PC-3 (cell line): ENCODE data around the gene SLC16A7. TPM values are rescaled to one million over a fixed set of nuclear protein-coding genes. Genes with fewer than 3 reads are reported as not detected.

ENCODE experiments used
- ATAC-seq: fragments of 200-7000 bp; cut with Tn5 transposase; 2 replicates; pipeline ENCODE4 v1.9.1; 2020; ENCODE audit warnings: mild to moderate bottlenecking, moderate library complexity
- BruUV-seq: library from RNA; stranded (reverse); fragments of 400-500 nt; replicated peaks from 2 replicates; lab custom pipeline; 2021; lab: Mats Ljungman, UMichigan
- CTCF ChIA-PET: fragments of 300-600 bp; sonication (Branson Sonifier 250); formaldehyde crosslinking; loops from one replicate; lab custom pipeline; 2022; ENCODE audit warnings: antibody characterized with exemption; lab: Charles Lee
- POLR2A ChIA-PET: fragments of 300-600 bp; sonication (Branson Sonifier 250); formaldehyde crosslinking; loops from one replicate; lab custom pipeline; 2022; ENCODE audit warnings: antibody characterized with exemption; ENCODE audit not compliant: unreplicated experiment; lab: Charles Lee
- DNase-seq: peaks from one replicate; pipeline ENCODE4 v3.0.0-alpha.2; 2015
- H2AFZ ChIP-seq: fragments of 300-600 bp; sonication (generic); 2 replicates; pipeline ENCODE4 v1.6.0; 2016; ENCODE audit warnings: antibody characterized with exemption, low read length
- H3F3A ChIP-seq: fragments of 300-600 bp; sonication (generic); one replicate; pipeline ENCODE4 v1.6.0; 2017; ENCODE audit warnings: antibody characterized with exemption, low read length, control low read depth, mild to moderate bottlenecking; ENCODE audit not compliant: unreplicated experiment
- H3K27ac ChIP-seq: fragments of 300-600 bp; sonication (generic); 2 replicates; pipeline ENCODE4 v1.5.1; 2016; ENCODE audit warnings: mild to moderate bottlenecking, low read length
- H3K27me3 ChIP-seq: fragments of 300-600 bp; sonication (generic); 2 replicates; pipeline ENCODE4 v1.6.1; 2016; ENCODE audit warnings: low read length, mixed read lengths
- H3K36me3 ChIP-seq: fragments of 300-600 bp; sonication (generic); 2 replicates; pipeline ENCODE4 v1.6.1; 2016; ENCODE audit warnings: low read depth, mixed run types, low read length, mixed read lengths
- H3K4me1 ChIP-seq: fragments of 300-600 bp; sonication (generic); 2 replicates; pipeline ENCODE4 v1.5.1; 2016; ENCODE audit warnings: low read length; ENCODE audit not compliant: insufficient read depth
- H3K4me2 ChIP-seq: fragments of 300-600 bp; sonication (generic); 2 replicates; pipeline ENCODE4 v1.6.0; 2016; ENCODE audit warnings: low read length
- H3K4me3 ChIP-seq: fragments of 300-600 bp; sonication (generic); 2 replicates; pipeline ENCODE4 v1.5.1; 2016; ENCODE audit warnings: mild to moderate bottlenecking, low read length, mixed read lengths
- H3K79me2 ChIP-seq: fragments of 300-600 bp; sonication (generic); 2 replicates; pipeline ENCODE4 v1.6.1; 2017; ENCODE audit warnings: low read length, mixed read lengths
- H3K9ac ChIP-seq: fragments of 300-600 bp; sonication (generic); 2 replicates; pipeline ENCODE4 v1.6.0; 2016; ENCODE audit warnings: mild to moderate bottlenecking, low read length
- H3K9me2 ChIP-seq: fragments of 300-600 bp; sonication (generic); replicated peaks from 2 replicates; pipeline ENCODE4 v1.6.1; 2016; ENCODE audit warnings: mixed run types, low read length, mixed read lengths
- H3K9me3 ChIP-seq: fragments of 300-600 bp; sonication (generic); 2 replicates; pipeline ENCODE4 v1.6.1; 2016; ENCODE audit warnings: low read length, mixed read lengths
- H4K20me1 ChIP-seq: fragments of 300-600 bp; sonication (generic); 2 replicates; pipeline ENCODE4 v1.6.1; 2016; ENCODE audit warnings: low read length, mixed read lengths
- EZH2 ChIP-seq: fragments of 300-600 bp; sonication (generic); IDR thresholded peaks from one replicate; pipeline ENCODE4 v1.6.1; 2017; ENCODE audit warnings: antibody characterized with exemption, mild to moderate bottlenecking, low read length; ENCODE audit not compliant: unreplicated experiment
- EZH2phosphoT487 ChIP-seq: fragments of 300-600 bp; sonication (generic); IDR thresholded peaks from 2 replicates; pipeline ENCODE4 v1.6.1; 2018; ENCODE audit warnings: mild to moderate bottlenecking, antibody characterized with exemption, low read length, borderline replicate concordance
- intact Hi-C: fragments of 100-400 bp; cut with micrococcal nuclease; formaldehyde crosslinking; loops from 2 replicates; pipeline ENCODE4 v1.9.0; 2023
- total RNA-seq: library from RNA; depleted of rRNA; stranded (reverse); fragments of >200 nt; gene quantifications from 2 replicates; pipeline ENCODE4 v1.2.3, GENCODE V29; 2014
- TF ChIP-seq, protein P1 (sequence below): fragments of 300-600 bp; sonication (generic); conservative IDR thresholded peaks from 2 replicates; pipeline ENCODE4 v1.5.1; 2017; ENCODE audit warnings: antibody characterized with exemption, low read depth, mild to moderate bottlenecking, low read length

Gene SLC16A7
- total RNA-seq, 1 experiment from 2014 or later, result 11.4 TPM

DNA sequence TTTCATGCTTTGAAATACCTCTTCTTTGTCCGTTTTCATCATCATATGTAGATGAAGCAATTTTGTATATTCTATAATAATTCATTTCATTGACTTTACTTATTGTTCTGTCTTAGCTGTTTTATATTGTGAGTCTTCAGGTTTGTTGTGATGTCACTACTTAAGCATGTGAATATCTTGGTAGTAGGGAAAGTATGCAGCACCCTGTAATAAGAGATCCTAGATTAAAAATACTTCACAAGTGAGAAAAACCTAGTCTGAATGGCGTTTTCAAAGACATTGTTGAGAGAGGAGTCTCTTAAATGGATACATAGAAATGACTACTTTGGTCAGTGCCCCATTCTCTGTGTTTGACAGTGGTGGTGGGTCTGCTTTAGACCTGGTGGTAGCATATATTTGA is 61.4 kb downstream of the SLC16A7 start:
- intact Hi-C loops, result no loop called here
- Histone ChIP-seq H4K20me1 (no peaks in the 10 kb centered on the region), H3K36me3 (no peaks in the 10 kb centered on the region), H2AFZ (no peak overlapping the region), H3K4me2 (no peak overlapping the region), H3F3A (no peaks in the 10 kb centered on the region), H3K9me2 (no peaks in the 10 kb centered on the region), H3K9me3 (no peaks in the 10 kb centered on the region), H3K79me2 (no peaks in the 10 kb centered on the region), H3K4me3 (no peak overlapping the region), H3K9ac (no peak overlapping the region), H3K4me1 (peaks cover 2% of the 10 kb centered on the region), H3K27ac (no peak overlapping the region), H3K27me3 (no peaks in the 10 kb centered on the region)
- no peak for ATAC-seq
- DNase-seq, result no peak
- TF ChIP-seq, protein P1, sequence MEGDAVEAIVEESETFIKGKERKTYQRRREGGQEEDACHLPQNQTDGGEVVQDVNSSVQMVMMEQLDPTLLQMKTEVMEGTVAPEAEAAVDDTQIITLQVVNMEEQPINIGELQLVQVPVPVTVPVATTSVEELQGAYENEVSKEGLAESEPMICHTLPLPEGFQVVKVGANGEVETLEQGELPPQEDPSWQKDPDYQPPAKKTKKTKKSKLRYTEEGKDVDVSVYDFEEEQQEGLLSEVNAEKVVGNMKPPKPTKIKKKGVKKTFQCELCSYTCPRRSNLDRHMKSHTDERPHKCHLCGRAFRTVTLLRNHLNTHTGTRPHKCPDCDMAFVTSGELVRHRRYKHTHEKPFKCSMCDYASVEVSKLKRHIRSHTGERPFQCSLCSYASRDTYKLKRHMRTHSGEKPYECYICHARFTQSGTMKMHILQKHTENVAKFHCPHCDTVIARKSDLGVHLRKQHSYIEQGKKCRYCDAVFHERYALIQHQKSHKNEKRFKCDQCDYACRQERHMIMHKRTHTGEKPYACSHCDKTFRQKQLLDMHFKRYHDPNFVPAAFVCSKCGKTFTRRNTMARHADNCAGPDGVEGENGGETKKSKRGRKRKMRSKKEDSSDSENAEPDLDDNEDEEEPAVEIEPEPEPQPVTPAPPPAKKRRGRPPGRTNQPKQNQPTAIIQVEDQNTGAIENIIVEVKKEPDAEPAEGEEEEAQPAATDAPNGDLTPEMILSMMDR, result no peak
- no peak for TF ChIP-seq EZH2phosphoT487
- no peak for TF ChIP-seq EZH2
- ChIA-PET CTCF (no interaction called here), POLR2A (no interaction called here)
- no TSS peak for BruUV-seq

DNA sequence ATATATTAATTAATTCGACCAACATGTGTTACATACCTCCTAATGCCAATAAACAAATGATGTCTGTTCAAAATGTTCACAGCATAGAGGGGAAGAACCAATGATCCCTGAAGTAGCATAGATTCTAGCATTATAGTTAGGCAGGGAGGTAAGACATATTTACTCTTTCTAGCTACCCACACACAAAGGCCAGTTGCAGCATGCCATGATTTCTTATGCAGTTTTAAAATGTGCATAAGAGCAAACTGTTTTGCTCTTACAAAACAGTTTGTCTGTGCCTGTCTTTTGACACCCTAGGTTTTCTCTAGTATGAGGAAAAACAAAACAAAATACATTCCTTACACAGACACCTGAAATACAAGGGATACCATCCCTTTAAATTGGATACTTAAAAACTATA is 61.9 kb downstream of the SLC16A7 start:
- Histone ChIP-seq H3K27me3 (no peaks in the 10 kb centered on the region), H3K9ac (no peak overlapping the region), H3K4me2 (no peak overlapping the region), H3K9me3 (no peaks in the 10 kb centered on the region), H4K20me1 (no peaks in the 10 kb centered on the region), H2AFZ (no peak overlapping the region), H3K36me3 (no peaks in the 10 kb centered on the region), H3F3A (no peaks in the 10 kb centered on the region), H3K9me2 (no peaks in the 10 kb centered on the region), H3K4me3 (no peak overlapping the region), H3K79me2 (no peaks in the 10 kb centered on the region), H3K4me1 (no peaks in the 10 kb centered on the region), H3K27ac (no peak overlapping the region)
- no TSS peak for BruUV-seq
- ATAC-seq (no peak), DNase-seq (no peak)
- intact Hi-C loops, result no loop called here
- TF ChIP-seq EZH2phosphoT487 (no peak), EZH2 (no peak)
- TF ChIP-seq, protein P1, result no peak
- ChIA-PET POLR2A (no interaction called here), CTCF (no interaction called here)

DNA sequence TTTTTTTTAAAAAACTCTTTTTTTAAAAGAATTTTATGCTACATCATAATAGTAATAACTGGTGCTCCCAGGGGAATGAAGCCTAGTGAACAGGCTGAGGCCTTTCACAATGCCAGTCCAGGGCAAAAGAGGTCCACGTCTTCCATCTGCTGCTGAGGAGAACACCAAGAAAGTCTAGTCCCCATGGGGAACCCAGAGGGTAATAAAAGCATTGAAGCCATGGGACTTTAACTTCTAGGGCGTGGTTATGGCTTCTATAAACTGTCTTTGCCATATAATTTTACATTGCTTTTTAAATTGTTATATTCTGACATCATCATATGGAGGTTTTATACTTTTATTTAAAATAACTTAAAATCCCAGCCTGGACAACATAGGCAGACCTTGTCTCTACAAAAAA is 64.3 kb downstream of the SLC16A7 start:
- no peaks in the 10 kb centered on the region for H3K36me3 ChIP-seq
- no peak overlapping the region for H2AFZ ChIP-seq
- no peaks in the 10 kb centered on the region for H3K27me3 ChIP-seq
- DNase-seq, result no peak
- TF ChIP-seq EZH2phosphoT487, result no peak
- no peak for TF ChIP-seq EZH2
- TF ChIP-seq, protein P1, result no peak
- no peaks in the 10 kb centered on the region for H4K20me1 ChIP-seq
- H3K9me2 ChIP-seq, result no peaks in the 10 kb centered on the region
- H3K79me2 ChIP-seq, result no peaks in the 10 kb centered on the region
- intact Hi-C loops, result no loop called here
- ChIA-PET CTCF (no interaction called here), POLR2A (no interaction called here)
- H3K9me3 ChIP-seq, result no peaks in the 10 kb centered on the region
- ATAC-seq, result no peak
- H3F3A ChIP-seq, result no peaks in the 10 kb centered on the region
- no peak overlapping the region for H3K4me3 ChIP-seq
- H3K4me1 ChIP-seq, result no peaks in the 10 kb centered on the region
- no peak overlapping the region for H3K27ac ChIP-seq
- BruUV-seq, result no TSS peak
- H3K4me2 ChIP-seq, result no peak overlapping the region
- no peak overlapping the region for H3K9ac ChIP-seq
